SK-N-SH (cell line): ENCODE measurements around the gene GSTO1. TPM values are rescaled to one million over a fixed set of nuclear protein-coding genes. Genes with fewer than 3 reads are reported as not detected.

ENCODE experiments used
- CTCF ChIA-PET: fragments of 300-600, 350-600 bp; formaldehyde crosslinking; extraction: SDS; loops from one replicate; lab custom pipeline; 2021; lab: Yijun Ruan, JAX
- POLR2A ChIA-PET: fragments of 350-600 bp; sonication (Branson Sonifier 250); formaldehyde crosslinking; extraction: SDS; loops from one replicate; lab custom pipeline; 2020; ENCODE audit warnings: antibody characterized with exemption, inconsistent platforms; lab: Yijun Ruan, JAX
- DNase-seq: peaks from one replicate; pipeline ENCODE4 v3.0.0; 2012
- H2AFZ ChIP-seq: fragments of 200-600 bp; sonication (generic); 2 replicates; pipeline ENCODE4 v1.8.1; 2016; ENCODE audit warnings: antibody characterized with exemption, mild to moderate bottlenecking, low read depth
- H3F3A ChIP-seq: fragments of 200-600 bp; sonication (generic); replicated peaks from 2 replicates; pipeline ENCODE3; 2016; ENCODE audit warnings: antibody characterized with exemption, mild to moderate bottlenecking; ENCODE audit not compliant: insufficient read depth
- H3K27ac ChIP-seq, 2 experiments: fragments of 200-500 bp in 1 of 2; fragments of 200-600 bp in 1 of 2; sonication (Bioruptor generic) in 1 of 2; sonication (generic), shearing (Covaris generic) in 1 of 2; 2 replicates each; pipeline versions ENCODE4 v1.5.1 to v1.6.1; 2014 to 2016; ENCODE audit warnings: low read depth in 2 of 2, inconsistent platforms in 1 of 2, low read length in 1 of 2, mild to moderate bottlenecking in 1 of 2, mixed read lengths in 1 of 2
- H3K27me3 ChIP-seq: fragments of 200-600 bp; sonication (generic), shearing (Covaris generic); 2 replicates; pipeline ENCODE4 v1.6.1; 2016; ENCODE audit warnings: mixed run types; ENCODE audit not compliant: insufficient read depth
- H3K36me3 ChIP-seq, 2 experiments: fragments of 200-500 bp in 1 of 2; fragments of 200-600 bp in 1 of 2; sonication (Bioruptor generic) in 1 of 2; sonication (generic) in 1 of 2; replicated peaks in 1 of 2; 2 replicates each; pipeline versions ENCODE3 to v1.5.1; 2014 to 2016; ENCODE audit warnings: low read length in 1 of 2, mild to moderate bottlenecking in 1 of 2; ENCODE audit not compliant: insufficient read depth in 2 of 2, control insufficient read depth in 1 of 2
- H3K4me1 ChIP-seq, 2 experiments: fragments of 200-500 bp in 1 of 2; fragments of 200-600 bp in 1 of 2; sonication (Bioruptor generic) in 1 of 2; sonication (generic), shearing (Covaris generic) in 1 of 2; 2 replicates each; pipeline versions ENCODE4 v1.5.1 to v1.6.1; 2014 to 2016; ENCODE audit warnings: low read depth in 1 of 2, low read length in 1 of 2, mixed run types in 1 of 2; ENCODE audit not compliant: insufficient read depth in 2 of 2, control insufficient read depth in 1 of 2
- H3K4me2 ChIP-seq: fragments of 200-600 bp; sonication (generic), shearing (Covaris generic); 2 replicates; pipeline ENCODE4 v1.6.1; 2017; ENCODE audit warnings: mixed run types
- H3K4me3 ChIP-seq, 2 experiments: fragments of 200-500 bp in 1 of 2; fragments of 200-600 bp in 1 of 2; sonication (Bioruptor generic) in 1 of 2; sonication (generic), shearing (Covaris generic) in 1 of 2; 2 replicates each; pipeline versions ENCODE4 v1.5.1 to v1.8.1; 2014 to 2016; ENCODE audit warnings: low read depth in 2 of 2, inconsistent platforms in 1 of 2, low read length in 1 of 2, mild to moderate bottlenecking in 1 of 2, mixed read lengths in 1 of 2, moderate library complexity in 1 of 2
- H3K79me2 ChIP-seq: fragments of 200-600 bp; sonication (generic); 2 replicates; pipeline ENCODE4 v1.8.1; 2017; ENCODE audit warnings: mild to moderate bottlenecking; ENCODE audit not compliant: insufficient read depth
- H3K9ac ChIP-seq: fragments of 200-600 bp; sonication (generic); 2 replicates; pipeline ENCODE4 v1.6.1; 2017; ENCODE audit warnings: mixed run types
- H3K9me2 ChIP-seq: fragments of 200-600 bp; sonication (generic); 2 replicates; pipeline ENCODE4 v1.6.1; 2017; ENCODE audit warnings: mixed run types
- H3K9me3 ChIP-seq: fragments of 200-600 bp; sonication (generic); 2 replicates; pipeline ENCODE4 v1.6.1; 2017; ENCODE audit warnings: mixed run types, mild to moderate bottlenecking, moderate library complexity
- H4K20me1 ChIP-seq: fragments of 200-600 bp; sonication (generic); 2 replicates; pipeline ENCODE4 v1.6.1; 2017; ENCODE audit warnings: mild to moderate bottlenecking, mixed run types; ENCODE audit not compliant: insufficient read depth
- ELF1 ChIP-seq: IDR thresholded peaks from 2 replicates; pipeline ENCODE4 v1.4.0; 2012
- EP300 ChIP-seq, 2 experiments: IDR thresholded peaks; 2 replicates each; pipeline versions ENCODE4 v1.4.0 to v1.6.1; 2012; ENCODE audit warnings: borderline replicate concordance in 1 of 2, low read depth in 1 of 2, low read length in 1 of 2
- EZH2phosphoT487 ChIP-seq: fragments of 200-600 bp; sonication (generic); IDR thresholded peaks from 2 replicates; pipeline ENCODE4 v1.6.1; 2017; ENCODE audit warnings: low read depth, mixed run types, mild to moderate bottlenecking, antibody characterized with exemption, moderate library complexity, borderline replicate concordance
- FOXJ3 ChIP-seq: sonication (generic); formaldehyde crosslinking; IDR thresholded peaks from 2 replicates; pipeline ENCODE4 v1.5.1; 2020; ENCODE audit warnings: mild to moderate bottlenecking, missing genetic modification reagents
- FOXM1 ChIP-seq: IDR thresholded peaks from 2 replicates; pipeline ENCODE4 v1.4.0; 2012; ENCODE audit warnings: low read depth, mild to moderate bottlenecking
- GABPA ChIP-seq: IDR thresholded peaks from 2 replicates; pipeline ENCODE4 v1.4.0; 2012; ENCODE audit warnings: low read depth, mild to moderate bottlenecking
- GATA2 ChIP-seq: sonication (generic); formaldehyde crosslinking; IDR thresholded peaks from 2 replicates; pipeline ENCODE4 v1.5.0; 2020; ENCODE audit warnings: mild to moderate bottlenecking, missing genetic modification reagents
- IRF3 ChIP-seq: fragments of 150-350 bp; IDR thresholded peaks from 2 replicates; pipeline ENCODE4 v1.6.1; 2016; ENCODE audit warnings: mild to moderate bottlenecking, low read depth, low read length
- MXI1 ChIP-seq: IDR thresholded peaks from 2 replicates; pipeline ENCODE4 v1.6.1; 2012; ENCODE audit warnings: mild to moderate bottlenecking, low read depth, low read length, improper control_type of control experiment
- NFIC ChIP-seq: IDR thresholded peaks from 2 replicates; pipeline ENCODE4 v1.4.0; 2012; ENCODE audit warnings: borderline replicate concordance
- POLR2AphosphoS5 ChIP-seq: IDR thresholded peaks from 2 replicates; pipeline ENCODE4 v1.6.1; 2012; ENCODE audit warnings: low read depth, low read length
- RAD21 ChIP-seq: IDR thresholded peaks from 2 replicates; pipeline ENCODE4 v1.6.1; 2012; ENCODE audit warnings: mild to moderate bottlenecking, low read length
- SMC3 ChIP-seq: IDR thresholded peaks from 2 replicates; pipeline ENCODE4 v1.6.1; 2012; ENCODE audit warnings: low read depth, low read length, improper control_type of control experiment
- TCF12 ChIP-seq: IDR thresholded peaks from 2 replicates; pipeline ENCODE4 v1.4.0; 2012
- TEAD4 ChIP-seq: IDR thresholded peaks from 2 replicates; pipeline ENCODE4 v1.4.0; 2012; ENCODE audit warnings: mild to moderate bottlenecking, borderline replicate concordance; ENCODE audit not compliant: insufficient read depth
- USF2 ChIP-seq: fragments of 150-350 bp; IDR thresholded peaks from 2 replicates; pipeline ENCODE4 v1.6.1; 2017; ENCODE audit warnings: antibody characterized with exemption, low read length, low read depth, borderline replicate concordance
- WGBS: methylation state at CpG from one replicate; pipeline ENCODE4 v1.1.6; 2017; ENCODE audit warnings: low lambda C conversion rate; 5-methylcytosine and 5-hydroxymethylcytosine counted together
- polyA plus RNA-seq, 3 experiments: library from polyadenylated mRNA; depleted of rRNA; stranded (reverse); fragments of >200 nt; gene quantifications; 2 replicates each; pipeline ENCODE4 v1.2.3, GENCODE V29; 2012

GSTO1 gene
- polyA plus RNA-seq, 1 of the 3 experiments (the other 2 are of a cell fraction): 126 TPM

GRCh38 chr10:104252368-104252767 lies 2.3 kb upstream of the GSTO1 start (continued):
- no peak for TF ChIP-seq FOXJ3
- no peak for TF ChIP-seq TCF12
- no peak for TF ChIP-seq IRF3
- TF ChIP-seq SMC3: no peak
- no peak for TF ChIP-seq NFIC
- no peak for TF ChIP-seq TEAD4

GRCh38 chr10:104253106-104253505 lies 1.6 kb upstream of the GSTO1 start:
- H3F3A ChIP-seq: peaks cover 23% of the 10 kb centered on the region
- WGBS: 88% methylated on average over 2 of the region's 2 CpGs
- peaks cover 11% of the 10 kb centered on the region for H4K20me1 ChIP-seq
- no peak overlapping the region for H3K27ac ChIP-seq
- POLR2A ChIA-PET: no interaction called here
- TF ChIP-seq ELF1 (no peak), MXI1 (no peak), GATA2 (no peak), USF2 (no peak), GABPA (no peak), FOXJ3 (no peak), FOXM1 (no peak), TEAD4 (no peak), RAD21 (no peak), EP300 (IDR thresholded peaks at IDR 0.05; ENCODE audit: borderline replicate concordance in 1 of 2, low read depth in 1 of 2, low read length in 1 of 2) (no peak), EZH2phosphoT487 (no peak), POLR2AphosphoS5 (no peak)
- no peaks in the 10 kb centered on the region for H3K27me3 ChIP-seq
- H3K4me1 ChIP-seq: peaks cover 8 to 17% of the 10 kb centered on the region in 2 experiments; a peak in 3 of 4 replicates
- no peak overlapping the region for H3K4me2 ChIP-seq
- peaks cover 8 to 15% of the 10 kb centered on the region in 2 experiments for H3K36me3 ChIP-seq
- H3K9me3 ChIP-seq: no peaks in the 10 kb centered on the region
- no peak for DNase-seq
- CTCF ChIA-PET: interaction anchor here (0.7 to 4.9 kb wide), 5 partner anchors 10 to 154 kb away, joined by 3 to 28 read pairs (median 5); no protein-coding TSS in a partner anchor
- no peak overlapping the region for H3K9ac ChIP-seq
- 0 out of 2 replicates have a peak overlapping the region, but pooled peaks have one; percentile 96 for H2AFZ ChIP-seq
- H3K9me2 ChIP-seq: no peaks in the 10 kb centered on the region
- peaks cover 41% of the 10 kb centered on the region for H3K79me2 ChIP-seq
- H3K4me3 ChIP-seq: no peak overlapping the region
